H1 (cell line): ENCODE results near the gene FAM170B. TPM values are rescaled to one million over a fixed set of nuclear protein-coding genes. Genes with fewer than 3 reads are reported as not detected.

Experiments
- CTCF ChIA-PET: fragments of 300-600 bp; sonication (Branson Sonifier 250); formaldehyde crosslinking; loops from one replicate; lab custom pipeline; 2021; ENCODE audit not compliant: partially characterized antibody; lab: Charles Lee
- POLR2A ChIA-PET: fragments of 300-600 bp; sonication (Branson Sonifier 250); formaldehyde crosslinking; loops from one replicate; lab custom pipeline; 2021; ENCODE audit warnings: inconsistent platforms; ENCODE audit not compliant: partially characterized antibody; lab: Charles Lee
- DNase-seq, 2 experiments: peaks; one replicate each; pipeline versions ENCODE4 v3.0.0 to v3.0.0-alpha.2; 2010 to 2022; ENCODE audit warnings: low spot score in 2 of 2, low read depth in 1 of 2, mixed read lengths in 1 of 2
- FAIRE-seq: peaks from 2 replicates; lab custom pipeline; 2011; peaks lifted over from hg19 to GRCh38; lab: Jason Lieb, UNC
- H2AFZ ChIP-seq: 2 replicates; pipeline ENCODE4 v1.8.1; 2012; ENCODE audit warnings: low read length, inconsistent platforms
- H2AK5ac ChIP-seq: 2 replicates; pipeline ENCODE4 v1.6.1; 2013; ENCODE audit warnings: low read depth, low read length
- H2BK120ac ChIP-seq: replicated peaks from 2 replicates; pipeline ENCODE3; 2013; ENCODE audit warnings: low read depth, low read length, inconsistent platforms
- H2BK12ac ChIP-seq: 2 replicates; pipeline ENCODE4 v1.6.1; 2013; ENCODE audit warnings: low read depth, low read length
- H2BK15ac ChIP-seq: 2 replicates; pipeline ENCODE4 v1.6.1; 2013; ENCODE audit warnings: low read length
- H2BK20ac ChIP-seq: 2 replicates; pipeline ENCODE4 v1.6.1; 2013; ENCODE audit warnings: low read length
- H2BK5ac ChIP-seq: 2 replicates; pipeline ENCODE4 v1.6.1; 2013; ENCODE audit warnings: low read depth, low read length
- H3K14ac ChIP-seq: 2 replicates; pipeline ENCODE4 v1.6.1; 2013; ENCODE audit warnings: inconsistent platforms; ENCODE audit not compliant: insufficient read length
- H3K18ac ChIP-seq: 2 replicates; pipeline ENCODE4 v1.6.1; 2013; ENCODE audit warnings: low read length; ENCODE audit errors: extremely low read depth
- H3K23ac ChIP-seq: 2 replicates; pipeline ENCODE4 v1.6.1; 2013; ENCODE audit warnings: inconsistent platforms; ENCODE audit not compliant: insufficient read length
- H3K23me2 ChIP-seq: 2 replicates; pipeline ENCODE4 v1.6.1; 2013; ENCODE audit warnings: low read depth, low read length
- H3K27ac ChIP-seq: 2 replicates; pipeline ENCODE4 v1.6.1; 2011; ENCODE audit warnings: low read depth, low read length, inconsistent platforms
- H3K27me3 ChIP-seq, 4 experiments: replicated peaks in 1 of 4; 1 replicate in 1 of 4; 2 replicates in 3 of 4; pipeline versions ENCODE4 v1.6.1 to v1.8.1; 2011 to 2013; ENCODE audit warnings: low read length in 3 of 4, mild to moderate bottlenecking in 3 of 4, inconsistent platforms in 2 of 4, mixed read lengths in 2 of 4, moderate library complexity in 1 of 4; ENCODE audit not compliant: control insufficient read depth in 3 of 4, insufficient read depth in 3 of 4; ENCODE audit errors: extremely low read depth in 1 of 4
- H3K36me3 ChIP-seq, 4 experiments: 2 replicates each; pipeline versions ENCODE4 v1.6.1 to v1.8.1; 2011 to 2013; ENCODE audit warnings: mild to moderate bottlenecking in 4 of 4, low read length in 3 of 4, moderate library complexity in 2 of 4, control low read depth in 1 of 4, inconsistent platforms in 1 of 4; ENCODE audit not compliant: insufficient read depth in 4 of 4, control insufficient read depth in 2 of 4
- H3K4ac ChIP-seq: replicated peaks from 2 replicates; pipeline ENCODE3; 2013; ENCODE audit warnings: low read length, low read depth, mixed read lengths, inconsistent platforms; ENCODE audit not compliant: insufficient read length
- H3K4me1 ChIP-seq, 4 experiments: replicated peaks in 1 of 4; 1 replicate in 1 of 4; 2 replicates in 3 of 4; pipeline versions ENCODE4 v1.6.1 to v1.8.1; 2011 to 2013; ENCODE audit warnings: low read length in 3 of 4, inconsistent platforms in 2 of 4, mixed read lengths in 1 of 4; ENCODE audit not compliant: insufficient read depth in 4 of 4, control insufficient read depth in 3 of 4
- H3K4me2 ChIP-seq, 2 experiments: 2 replicates each; pipeline versions ENCODE4 v1.6.1 to v1.8.1; 2011 to 2013; ENCODE audit warnings: low read depth in 2 of 2, low read length in 2 of 2, control low read depth in 1 of 2, inconsistent platforms in 1 of 2, mild to moderate bottlenecking in 1 of 2; ENCODE audit not compliant: insufficient read depth in 1 of 2
- H3K4me3 ChIP-seq, 4 experiments: fragments of 200-600, 300-600 bp in 1 of 4; sonication (generic), shearing (Covaris generic), sonication (Bioruptor Twin) in 1 of 4; 2 replicates each; pipeline versions ENCODE4 v1.5.1 to v1.8.1; 2011 to 2016; ENCODE audit warnings: low read length in 4 of 4, low read depth in 3 of 4, control low read depth in 2 of 4, inconsistent platforms in 2 of 4, mild to moderate bottlenecking in 2 of 4, mixed read lengths in 1 of 4, moderate library complexity in 1 of 4; ENCODE audit not compliant: insufficient read depth in 2 of 4; ENCODE audit errors: extremely low read depth in 1 of 4
- H3K56ac ChIP-seq: replicated peaks from 2 replicates; pipeline ENCODE3; 2013; ENCODE audit warnings: low read depth, mild to moderate bottlenecking, mixed read lengths, low read length, inconsistent platforms; ENCODE audit not compliant: insufficient read length
- H3K79me1 ChIP-seq: 2 replicates; pipeline ENCODE4 v1.6.1; 2013; ENCODE audit warnings: low read depth, low read length, control low read depth
- H3K79me2 ChIP-seq, 2 experiments: 2 replicates each; pipeline versions ENCODE4 v1.6.1 to v1.8.1; 2012 to 2013; ENCODE audit warnings: low read length in 2 of 2, mild to moderate bottlenecking in 2 of 2, inconsistent platforms in 1 of 2; ENCODE audit not compliant: insufficient read depth in 2 of 2, control insufficient read depth in 1 of 2
- H3K9ac ChIP-seq, 4 experiments: replicated peaks in 1 of 4; 1 replicate in 1 of 4; 2 replicates in 3 of 4; pipeline versions ENCODE4 v1.6.1 to v1.8.1; 2011 to 2013; ENCODE audit warnings: low read depth in 3 of 4, low read length in 3 of 4, control low read depth in 2 of 4, mild to moderate bottlenecking in 2 of 4, moderate library complexity in 2 of 4, inconsistent platforms in 1 of 4; ENCODE audit errors: extremely low read depth in 1 of 4
- H3K9me3 ChIP-seq, 2 experiments: 2 replicates each; pipeline versions ENCODE4 v1.6.1 to v1.8.1; 2012 to 2013; ENCODE audit warnings: mild to moderate bottlenecking in 2 of 2, moderate library complexity in 2 of 2, control low read depth in 1 of 2, inconsistent platforms in 1 of 2, low read depth in 1 of 2, low read length in 1 of 2, mixed read lengths in 1 of 2; ENCODE audit not compliant: insufficient read depth in 2 of 2
- H4K20me1 ChIP-seq, 2 experiments: replicated peaks in 1 of 2; 2 replicates each; pipeline versions ENCODE3 to v1.8.1; 2011 to 2013; ENCODE audit warnings: inconsistent platforms in 2 of 2, low read length in 2 of 2, mild to moderate bottlenecking in 1 of 2; ENCODE audit not compliant: insufficient read depth in 2 of 2, control insufficient read depth in 1 of 2
- H4K5ac ChIP-seq: 2 replicates; pipeline ENCODE4 v1.6.1; 2013; ENCODE audit warnings: low read length, low read depth, mixed read lengths, inconsistent platforms; ENCODE audit not compliant: insufficient read length
- H4K8ac ChIP-seq: 2 replicates; pipeline ENCODE4 v1.8.0; 2013; ENCODE audit warnings: mild to moderate bottlenecking, moderate library complexity, low read length, inconsistent platforms; ENCODE audit not compliant: insufficient read depth; ENCODE audit errors: extremely low read depth
- H4K91ac ChIP-seq: replicated peaks from 2 replicates; pipeline ENCODE3; 2013; ENCODE audit warnings: low read length, mixed read lengths, inconsistent platforms; ENCODE audit not compliant: insufficient read length
- BACH1 ChIP-seq: IDR thresholded peaks from 2 replicates; pipeline ENCODE4 v1.6.1; 2012; ENCODE audit warnings: low read length, improper control_type of control experiment
- BCL11A ChIP-seq, 2 experiments: IDR thresholded peaks; one replicate each; pipeline ENCODE4 v1.6.1; 2011; ENCODE audit warnings: low read depth in 2 of 2, low read length in 2 of 2, mild to moderate bottlenecking in 2 of 2
- CHD1 ChIP-seq: IDR thresholded peaks from 2 replicates; pipeline ENCODE4 v1.6.1; 2012; ENCODE audit warnings: low read depth, low read length, improper control_type of control experiment
- CTBP2 ChIP-seq: IDR thresholded peaks from 2 replicates; pipeline ENCODE4 v1.7.0; 2011; ENCODE audit warnings: borderline replicate concordance, mild to moderate bottlenecking, moderate library complexity, mixed read lengths, low read length; ENCODE audit not compliant: insufficient read depth, insufficient read length
- EGR1 ChIP-seq: IDR thresholded peaks from 2 replicates; pipeline ENCODE4 v1.6.1; 2011; ENCODE audit warnings: low read depth, low read length, borderline replicate concordance
- HDAC6 ChIP-seq: IDR thresholded peaks from one replicate; pipeline ENCODE4 v1.7.1; 2012; ENCODE audit warnings: low read depth, mild to moderate bottlenecking, inconsistent platforms, low read length, moderate library complexity
- RAD21 ChIP-seq, 2 experiments: IDR thresholded peaks in 1 of 2; conservative IDR thresholded peaks in 1 of 2; 2 replicates each; pipeline ENCODE4 v1.6.1; 2011; ENCODE audit warnings: low read depth in 2 of 2, low read length in 2 of 2, improper control_type of control experiment in 1 of 2, inconsistent platforms in 1 of 2, mild to moderate bottlenecking in 1 of 2, moderate library complexity in 1 of 2
- SIN3A ChIP-seq, 2 experiments: IDR thresholded peaks in 1 of 2; conservative IDR thresholded peaks in 1 of 2; 2 replicates each; pipeline ENCODE4 v1.6.1; 2011 to 2012; ENCODE audit warnings: low read length in 2 of 2, improper control_type of control experiment in 1 of 2, low read depth in 1 of 2, mild to moderate bottlenecking in 1 of 2
- WGBS, 2 experiments: shearing (Covaris generic) in 1 of 2; methylation state at CpG; one replicate each; pipeline versions ENCODE4 v1.1.6 to v1.1.7; 2013 to 2015; ENCODE audit warnings: low lambda C conversion rate in 2 of 2, mixed read lengths in 2 of 2, inconsistent platforms in 1 of 2, low coverage in 1 of 2, missing lambda C conversion rate in 1 of 2; ENCODE audit not compliant: insufficient replicate concordance in 2 of 2, insufficient coverage in 1 of 2, insufficient read length in 1 of 2; ENCODE audit errors: extremely low coverage in 1 of 2, missing lambda C conversion rate in 1 of 2; 5-methylcytosine and 5-hydroxymethylcytosine counted together
- polyA plus RNA-seq, 7 experiments: library from polyadenylated mRNA; depleted of rRNA in 3 of 7; stranded (reverse) in 5 of 7; unstranded in 2 of 7; fragments of >200 nt in 5 of 7; fragments of 200-250 nt in 2 of 7; gene quantifications; 1 replicate in 5 of 7; 2 replicates in 1 of 7; 4 replicates in 1 of 7; pipeline versions ENCODE4 v1.2.1 to v1.2.3, GENCODE V29; 2011 to 2013; ENCODE audit warnings: missing spikeins in 2 of 7, mixed read lengths in 2 of 7
- total RNA-seq: library from RNA; stranded (reverse); fragmentation: NEBNext Ultra II Directional; extraction: Animal tissue kit (Norgen Biotek cat#: 25700); gene quantifications from 2 replicates; pipeline ENCODE4 v1.2.1, GENCODE V29; 2021
- TF ChIP-seq, protein P1 (sequence below): IDR thresholded peaks from 2 replicates; pipeline ENCODE4 v1.6.1; 2012; ENCODE audit warnings: inconsistent platforms

The FAM170B gene
- total and polyA plus RNA-seq, 2 of the 8 experiments (the other 6 are each of a cell fraction or from before 2014, with no cell fraction given) = not detected

DNA sequence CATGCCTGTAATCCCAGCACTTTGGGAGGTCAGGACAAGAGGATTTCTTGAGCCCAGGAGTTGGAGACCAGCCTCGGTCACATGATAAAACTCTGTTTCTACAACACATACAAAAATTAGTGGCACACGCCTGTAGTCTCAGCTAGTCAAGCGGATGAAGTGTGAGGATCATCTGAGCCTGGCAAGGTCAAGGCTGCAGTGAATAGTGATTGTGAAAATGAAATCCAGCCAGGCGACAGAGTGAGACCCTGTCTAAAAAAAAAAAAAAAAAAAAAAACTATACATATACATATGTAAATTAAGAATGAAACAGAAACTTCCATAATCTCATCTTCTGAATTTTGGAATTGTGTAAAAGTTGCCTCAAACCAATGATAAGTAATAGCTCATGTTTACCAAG is 18.2 kb upstream of the FAM170B start:
- Histone ChIP-seq H3K27me3 (no peaks in the 10 kb centered on the region), H3K9ac (no peak overlapping the region), H3K36me3 (no peaks in the 10 kb centered on the region), H4K8ac (no peak overlapping the region), H4K5ac (no peak overlapping the region), H2AK5ac (no peak overlapping the region), H4K91ac (no peak overlapping the region), H2BK120ac (no peak overlapping the region), H3K4me2 (no peak overlapping the region), H3K4me3 (no peak overlapping the region), H3K79me1 (no peaks in the 10 kb centered on the region), H2BK20ac (no peak overlapping the region), H3K9me3 (peaks cover 0 to 4% of the 10 kb centered on the region in 2 experiments; a peak in 1 of 4 replicates), H3K14ac (no peak overlapping the region), H3K56ac (no peak overlapping the region), H4K20me1 (no peaks in the 10 kb centered on the region), H2BK12ac (no peak overlapping the region), H3K18ac (no peak overlapping the region), H3K23me2 (no peaks in the 10 kb centered on the region), H2BK5ac (no peak overlapping the region), H3K27ac (no peak overlapping the region), H3K23ac (no peak overlapping the region), H3K4ac (no peak overlapping the region), H2BK15ac (no peak overlapping the region), H3K79me2 (no peaks in the 10 kb centered on the region), H2AFZ (no peak overlapping the region), H3K4me1 (no peaks in the 10 kb centered on the region)
- no peak for TF ChIP-seq RAD21 (IDR thresholded peaks at IDR 0.05 in 1 of 2, conservative IDR thresholded peaks at IDR 0.05 in 1 of 2; ENCODE audit: low read depth in 2 of 2, low read length in 2 of 2)
- TF ChIP-seq BACH1 = no peak
- no peak for TF ChIP-seq HDAC6
- TF ChIP-seq CTBP2 = no peak
- TF ChIP-seq SIN3A (conservative IDR thresholded peaks at IDR 0.05 in 1 of 2, IDR thresholded peaks at IDR 0.05 in 1 of 2; ENCODE audit: low read depth in 1 of 2, low read length in 2 of 2) = no peak
- no peak for TF ChIP-seq BCL11A (IDR thresholded peaks at IDR 0.05; ENCODE audit: low read depth in 2 of 2, low read length in 2 of 2)
- TF ChIP-seq CHD1 = no peak
- TF ChIP-seq EGR1 = no peak
- TF ChIP-seq, protein P1, sequence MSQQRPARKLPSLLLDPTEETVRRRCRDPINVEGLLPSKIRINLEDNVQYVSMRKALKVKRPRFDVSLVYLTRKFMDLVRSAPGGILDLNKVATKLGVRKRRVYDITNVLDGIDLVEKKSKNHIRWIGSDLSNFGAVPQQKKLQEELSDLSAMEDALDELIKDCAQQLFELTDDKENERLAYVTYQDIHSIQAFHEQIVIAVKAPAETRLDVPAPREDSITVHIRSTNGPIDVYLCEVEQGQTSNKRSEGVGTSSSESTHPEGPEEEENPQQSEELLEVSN = no peak
- POLR2A ChIA-PET = no interaction called here
- DNase-seq = no peak
- CTCF ChIA-PET = interaction anchor here (1.4 to 5.0 kb wide), 2 partner anchors 9 to 12 kb away, joined by 4 to 27 read pairs; no protein-coding TSS in a partner anchor
- 90% methylated on average over 4 of the region's 4 CpGs; no CpG with 5 or more reads in 1 of the 2 experiments for WGBS, 2 experiments
- no peak for FAIRE-seq
